ENCODE results near the gene ACBD3. TPM values are rescaled to one million over a fixed set of nuclear protein-coding genes. Genes with fewer than 3 reads are reported as not detected.

The ACBD3 gene
- total and polyA plus RNA-seq, 2 experiments from 2014 or later = 41.4 to 76.8 TPM

DNA sequence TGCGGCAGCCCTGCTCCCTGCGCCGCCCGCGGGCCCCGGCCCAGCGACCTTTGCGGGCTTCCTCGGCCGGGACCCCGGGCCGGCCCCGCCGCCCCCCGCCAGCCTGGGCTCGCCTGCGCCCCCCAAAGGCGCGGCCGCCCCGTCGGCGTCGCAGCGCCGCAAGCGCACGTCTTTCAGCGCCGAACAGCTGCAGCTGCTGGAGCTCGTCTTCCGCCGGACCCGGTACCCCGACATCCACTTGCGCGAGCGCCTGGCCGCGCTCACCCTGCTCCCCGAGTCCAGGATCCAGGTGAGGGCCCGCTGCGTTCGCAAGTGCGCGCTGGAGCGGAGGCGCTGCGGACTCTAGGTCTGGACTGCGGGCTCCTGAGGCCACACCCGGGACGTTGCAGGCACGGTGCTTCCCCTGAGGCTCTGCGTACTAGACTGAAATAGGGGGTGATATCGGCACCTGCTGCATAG lies 37.3 kb upstream of the ACBD3 start:
- H3K4me2 ChIP-seq (ENCODE audit: unreplicated experiment) = peak overlapping the region; percentile 78
- in situ Hi-C loops (cut with MboI) = no loop called here
- no peaks in the 10 kb centered on the region for H3K36me3 ChIP-seq (ENCODE audit: low read depth)
- H3K9me2 ChIP-seq (ENCODE audit: insufficient read depth) = no peaks in the 10 kb centered on the region
- no peak overlapping the region for H3K9ac ChIP-seq
- TF ChIP-seq EZH2phosphoT487 (IDR thresholded peaks at IDR 0.05; ENCODE audit: insufficient read depth, low read depth) = no peak
- TF ChIP-seq EZH2 (IDR thresholded peaks at IDR 0.05; ENCODE audit: insufficient read depth, poor library complexity, severe bottlenecking) = no peak
- no peaks in the 10 kb centered on the region for H3K79me2 ChIP-seq (ENCODE audit: insufficient read depth)
- no peaks in the 10 kb centered on the region for H3K9me3 ChIP-seq (ENCODE audit: low read depth)
- peaks cover 11% of the 10 kb centered on the region for H3K27me3 ChIP-seq (replicated peaks; ENCODE audit: insufficient read depth)
- H3F3A ChIP-seq (ENCODE audit: insufficient read depth) = no peaks in the 10 kb centered on the region
- 2 to 5% methylated on average over 25 to 55 of the region's 55 CpGs for WGBS, 2 experiments (ENCODE audit: low coverage in 1 of 2, low lambda C conversion rate in 2 of 2, missing lambda C conversion rate in 2 of 2)
- peak overlapping the region; percentile 63 for H3K4me3 ChIP-seq
- peak overlapping the region; percentile 76 for H2AFZ ChIP-seq
- no peak overlapping the region for H3K27ac ChIP-seq
- no peaks in the 10 kb centered on the region for H4K20me1 ChIP-seq (ENCODE audit: insufficient read depth)
- DNase-seq = peak; percentile 34
- H3K4me1 ChIP-seq (ENCODE audit: insufficient read depth) = no peaks in the 10 kb centered on the region

DNA sequence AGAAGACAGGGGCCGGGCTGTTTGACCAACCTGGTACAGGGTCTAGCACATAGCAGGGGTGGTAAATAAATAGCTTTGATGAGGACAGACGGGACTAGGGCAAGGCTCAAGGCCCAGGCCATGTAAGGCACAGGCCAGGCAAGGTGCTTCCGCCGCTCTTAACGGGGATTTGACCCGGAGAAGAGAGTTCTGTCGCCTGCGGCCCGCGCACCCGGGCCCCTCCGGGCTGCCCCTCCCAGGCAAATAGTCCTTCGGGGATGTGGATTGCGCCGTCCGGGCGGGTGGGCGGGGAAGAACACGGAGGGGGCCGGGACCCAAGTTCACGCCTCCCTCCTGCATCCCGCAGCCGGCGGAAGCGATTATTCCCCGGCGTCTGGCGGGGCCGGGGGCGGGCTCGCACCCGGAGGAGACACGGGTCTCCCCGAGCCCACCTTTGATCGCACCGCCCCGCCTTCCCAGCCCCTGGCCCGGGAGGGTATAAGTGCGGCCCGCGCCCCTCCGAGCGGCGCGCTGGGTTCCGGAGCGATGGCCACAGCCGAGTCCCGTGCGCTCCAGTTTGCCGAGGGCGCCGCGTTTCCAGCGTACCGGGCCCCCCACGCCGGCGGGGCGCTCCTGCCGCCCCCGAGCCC lies 36.7 kb upstream of the ACBD3 start, which contains the start of gene MIXL1:
Gene MIXL1 (plus strand): TSS at position 508 of the 629 bp plus-strand sequence. CDS start 18 bp downstream, at position 526.
- Histone ChIP-seq H3K27me3 (replicated peaks; ENCODE audit: insufficient read depth) (peaks cover 11% of the 10 kb centered on the region), H3K4me3 (peak within 1 kb of the TSS; percentile 63), H3K9ac (no peak within 1 kb of the TSS), H2AFZ (peak within 1 kb of the TSS; percentile 76), H3K36me3 (ENCODE audit: low read depth) (no peaks in the 10 kb centered on the region), H3K9me2 (ENCODE audit: insufficient read depth) (no peaks in the 10 kb centered on the region), H3K79me2 (ENCODE audit: insufficient read depth) (no peaks in the 10 kb centered on the region), H3K4me1 (ENCODE audit: insufficient read depth) (no peaks in the 10 kb centered on the region), H3K4me2 (ENCODE audit: unreplicated experiment) (peak within 1 kb of the TSS; percentile 78), H3K27ac (no peak within 1 kb of the TSS), H4K20me1 (ENCODE audit: insufficient read depth) (no peaks in the 10 kb centered on the region), H3K9me3 (ENCODE audit: low read depth) (no peaks in the 10 kb centered on the region), H3F3A (ENCODE audit: insufficient read depth) (no peaks in the 10 kb centered on the region)
- WGBS, 2 experiments (ENCODE audit: low coverage in 1 of 2, low lambda C conversion rate in 2 of 2, missing lambda C conversion rate in 2 of 2) = 11 to 12% methylated on average over 28 to 47 of the region's 62 CpGs
- TF ChIP-seq EZH2 (IDR thresholded peaks at IDR 0.05; ENCODE audit: insufficient read depth, poor library complexity, severe bottlenecking) = no peak
- TF ChIP-seq EZH2phosphoT487 (IDR thresholded peaks at IDR 0.05; ENCODE audit: insufficient read depth, low read depth) = no peak
- in situ Hi-C loops (cut with MboI) = no loop called here
- DNase-seq = peak; percentile 23

DNA sequence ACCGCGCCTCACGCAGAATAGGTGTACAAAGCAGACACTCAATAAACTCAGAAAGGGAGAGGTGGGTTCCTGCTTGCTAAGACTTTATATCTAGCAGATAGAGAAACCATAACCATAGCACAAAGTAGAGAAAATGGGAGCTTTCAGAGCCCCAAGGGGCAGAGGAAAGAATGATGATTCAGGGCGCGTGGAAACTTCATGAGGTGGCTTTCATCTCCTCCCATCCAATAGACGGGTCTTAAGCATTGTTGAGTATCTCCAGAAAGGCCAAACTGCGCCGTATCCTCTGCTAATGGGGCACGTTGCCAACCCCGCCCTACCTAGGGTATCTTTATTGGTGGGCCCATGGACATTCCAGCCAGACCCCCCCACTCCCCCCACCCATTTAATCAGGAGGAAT lies 36.1 kb upstream of the ACBD3 start:
- WGBS, 2 experiments (ENCODE audit: low coverage in 1 of 2, low lambda C conversion rate in 2 of 2, missing lambda C conversion rate in 2 of 2) = 86 to 89% methylated on average over 10 of the region's 10 CpGs
- Histone ChIP-seq H3K4me2 (ENCODE audit: unreplicated experiment) (no peak overlapping the region), H3K27ac (no peak overlapping the region), H3K9me2 (ENCODE audit: insufficient read depth) (no peaks in the 10 kb centered on the region), H3F3A (ENCODE audit: insufficient read depth) (no peaks in the 10 kb centered on the region), H3K79me2 (ENCODE audit: insufficient read depth) (no peaks in the 10 kb centered on the region), H3K36me3 (ENCODE audit: low read depth) (no peaks in the 10 kb centered on the region), H3K4me1 (ENCODE audit: insufficient read depth) (no peaks in the 10 kb centered on the region), H3K27me3 (replicated peaks; ENCODE audit: insufficient read depth) (peaks cover 11% of the 10 kb centered on the region), H3K9ac (no peak overlapping the region), H4K20me1 (ENCODE audit: insufficient read depth) (no peaks in the 10 kb centered on the region), H3K9me3 (ENCODE audit: low read depth) (no peaks in the 10 kb centered on the region), H3K4me3 (no peak overlapping the region), H2AFZ (no peak overlapping the region)
- in situ Hi-C loops (cut with MboI) = no loop called here
- no peak for DNase-seq
- TF ChIP-seq EZH2 (IDR thresholded peaks at IDR 0.05; ENCODE audit: insufficient read depth, poor library complexity, severe bottlenecking) (no peak), EZH2phosphoT487 (IDR thresholded peaks at IDR 0.05; ENCODE audit: insufficient read depth, low read depth) (no peak)

DNA sequence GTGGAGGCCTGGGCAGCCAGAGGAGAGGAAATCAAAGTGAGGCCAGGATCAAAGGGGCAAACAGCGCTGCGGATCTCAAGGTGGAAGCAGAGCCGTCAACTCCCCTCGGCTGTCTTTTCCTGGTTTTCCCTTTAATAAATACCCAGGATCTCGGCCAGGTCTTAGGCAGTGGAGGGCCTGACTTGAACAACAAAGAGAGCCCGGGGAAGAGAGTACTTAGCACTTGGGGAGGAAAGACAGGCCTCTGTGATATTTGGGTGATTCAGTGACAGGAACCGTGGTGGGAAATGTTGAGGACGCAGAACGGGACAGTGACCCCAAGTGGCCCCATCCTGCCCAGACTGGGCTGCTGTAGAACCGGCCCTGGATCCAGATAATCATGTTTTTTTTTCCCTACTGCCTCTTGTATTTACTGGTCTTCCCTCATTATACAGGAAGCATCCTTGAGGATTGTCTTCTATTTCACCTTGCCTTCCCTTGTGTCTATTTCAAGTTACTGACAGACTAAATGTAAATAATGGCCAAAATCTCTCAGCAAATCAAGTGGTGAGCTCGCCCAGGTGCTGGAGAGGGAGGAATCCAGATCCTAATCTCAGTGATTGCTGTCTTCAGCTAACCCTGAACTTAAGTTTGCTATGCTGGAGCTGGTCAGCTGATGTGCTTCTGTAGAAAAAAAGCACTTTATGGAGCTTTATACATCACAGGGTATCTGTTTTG lies 34.1 kb upstream of the ACBD3 start:
- H3K79me2 ChIP-seq (ENCODE audit: insufficient read depth) = no peaks in the 10 kb centered on the region
- DNase-seq = no peak
- TF ChIP-seq EZH2phosphoT487 (IDR thresholded peaks at IDR 0.05; ENCODE audit: insufficient read depth, low read depth) = no peak
- TF ChIP-seq EZH2 (IDR thresholded peaks at IDR 0.05; ENCODE audit: insufficient read depth, poor library complexity, severe bottlenecking) = no peak
- in situ Hi-C loops (cut with MboI) = no loop called here
- H3K36me3 ChIP-seq (ENCODE audit: low read depth) = no peaks in the 10 kb centered on the region
- H3K27me3 ChIP-seq (replicated peaks; ENCODE audit: insufficient read depth) = peaks cover 11% of the 10 kb centered on the region
- H3K9ac ChIP-seq = no peak overlapping the region
- no peak overlapping the region for H3K27ac ChIP-seq
- no peaks in the 10 kb centered on the region for H3F3A ChIP-seq (ENCODE audit: insufficient read depth)
- H4K20me1 ChIP-seq (ENCODE audit: insufficient read depth) = no peaks in the 10 kb centered on the region
- 0 out of 2 replicates have a peak overlapping the region, but pooled peaks have one; percentile 19 for H2AFZ ChIP-seq
- no peaks in the 10 kb centered on the region for H3K9me3 ChIP-seq (ENCODE audit: low read depth)
- WGBS, 2 experiments (ENCODE audit: low coverage in 1 of 2, low lambda C conversion rate in 2 of 2, missing lambda C conversion rate in 2 of 2) = 67 to 68% methylated on average over 11 of the region's 11 CpGs
- H3K9me2 ChIP-seq (ENCODE audit: insufficient read depth) = no peaks in the 10 kb centered on the region
- no peak overlapping the region for H3K4me3 ChIP-seq
- no peaks in the 10 kb centered on the region for H3K4me1 ChIP-seq (ENCODE audit: insufficient read depth)
- no peak overlapping the region for H3K4me2 ChIP-seq (ENCODE audit: unreplicated experiment)
